Measurements from ENCODE around the gene BZW1. TPM values are rescaled to one million over a fixed set of nuclear protein-coding genes. Genes with fewer than 3 reads are reported as not detected.

Gene BZW1
- total RNA-seq, 4 donors from 2014 or later = 179 to 285 (median 244) TPM

GRCh38 chr2:200860092-200860795 lies 48.5 kb downstream of the BZW1 start:
- TF ChIP-seq POLR2A (IDR thresholded peaks at IDR 0.05) (peak in 1 of 2 donors; percentile 24), CTCF (IDR thresholded peaks at IDR 0.05) (no peak), EP300 (IDR thresholded peaks at IDR 0.05) (peak in 1 of 2 donors; percentile 63)
- no peaks in the 10 kb centered on the region for H3K27me3 ChIP-seq
- no peaks in the 10 kb centered on the region for H3K9me3 ChIP-seq
- peak in 1 of 2 donors; percentile 57 for DNase-seq (ENCODE audit: low spot score in 2 of 2)
- H3K27ac ChIP-seq = peak overlapping the region; percentile 35 to 100 (median 77)
- WGBS, 2 donors = 15 to 22% methylated on average over 12 of the region's 12 CpGs
- peaks cover 0 to 69% (median 26%) of the 10 kb centered on the region in 4 donors for H3K4me1 ChIP-seq
- H3K4me3 ChIP-seq = peak overlapping the region in 3 of 4 donors; percentile 10 to 94 (median 20)
- peaks cover 4 to 44% (median 28%) of the 10 kb centered on the region in 3 donors for H3K36me3 ChIP-seq

GRCh38 chr2:200861617-200862155 lies 50.0 kb downstream of the BZW1 start:
- H3K4me3 ChIP-seq = peak overlapping the region; percentile 84 to 98 (median 92)
- 9% methylated on average over 4 of the region's 4 CpGs for WGBS, 2 donors
- H3K36me3 ChIP-seq = peaks cover 4 to 30% (median 15%) of the 10 kb centered on the region in 3 donors
- no peak for DNase-seq (ENCODE audit: low spot score in 2 of 2)
- H3K27me3 ChIP-seq = no peaks in the 10 kb centered on the region
- H3K9me3 ChIP-seq = no peaks in the 10 kb centered on the region
- TF ChIP-seq CTCF (IDR thresholded peaks at IDR 0.05) (no peak), POLR2A (IDR thresholded peaks at IDR 0.05) (no peak), EP300 (IDR thresholded peaks at IDR 0.05) (no peak)
- peak overlapping the region; percentile 100 for H3K27ac ChIP-seq
- H3K4me1 ChIP-seq = peaks cover 0 to 62% (median 26%) of the 10 kb centered on the region in 4 donors

GRCh38 chr2:200862532-200863000 lies 50.9 kb downstream of the BZW1 start:
- Histone ChIP-seq H3K27me3 (no peaks in the 10 kb centered on the region), H3K4me1 (peaks cover 0 to 63% (median 26%) of the 10 kb centered on the region in 4 donors), H3K9me3 (no peaks in the 10 kb centered on the region), H3K36me3 (peaks cover 0 to 21% (median 6%) of the 10 kb centered on the region in 3 donors), H3K27ac (peak overlapping the region; percentile 100), H3K4me3 (peak overlapping the region; percentile 84 to 98 (median 92))
- TF ChIP-seq EP300 (IDR thresholded peaks at IDR 0.05) = peak in 1 of 2 donors; percentile 95
- no peak for TF ChIP-seq CTCF (IDR thresholded peaks at IDR 0.05)
- TF ChIP-seq POLR2A (IDR thresholded peaks at IDR 0.05) = peak; percentile 31 to 68
- WGBS, 2 donors = 0 to 2% methylated on average over 13 of the region's 13 CpGs
- DNase-seq (ENCODE audit: low spot score in 2 of 2) = peak in 1 of 2 donors; percentile 74

GRCh38 chr2:200863782-200864175 lies 52.1 kb downstream of the BZW1 start:
- peaks cover 0 to 51% (median 18%) of the 10 kb centered on the region in 4 donors for H3K4me1 ChIP-seq
- no peaks in the 10 kb centered on the region for H3K9me3 ChIP-seq
- 1% methylated on average over 19 of the region's 19 CpGs for WGBS, 2 donors
- H3K36me3 ChIP-seq = peaks cover 0 to 9% (median 0%) of the 10 kb centered on the region in 3 donors
- peak overlapping the region; percentile 84 to 98 (median 92) for H3K4me3 ChIP-seq
- no peaks in the 10 kb centered on the region for H3K27me3 ChIP-seq
- H3K27ac ChIP-seq = peak overlapping the region; percentile 100
- no peak for TF ChIP-seq EP300 (IDR thresholded peaks at IDR 0.05)
- peak in 1 of 2 donors; percentile 8 for TF ChIP-seq POLR2A (IDR thresholded peaks at IDR 0.05)
- no peak for TF ChIP-seq CTCF (IDR thresholded peaks at IDR 0.05)
- DNase-seq (ENCODE audit: low spot score in 2 of 2) = no peak

Measured in tibial nerve (tissue), 4 donors.